ENCODE measurements around the gene ASAP3.

The ASAP3 gene

DNA sequence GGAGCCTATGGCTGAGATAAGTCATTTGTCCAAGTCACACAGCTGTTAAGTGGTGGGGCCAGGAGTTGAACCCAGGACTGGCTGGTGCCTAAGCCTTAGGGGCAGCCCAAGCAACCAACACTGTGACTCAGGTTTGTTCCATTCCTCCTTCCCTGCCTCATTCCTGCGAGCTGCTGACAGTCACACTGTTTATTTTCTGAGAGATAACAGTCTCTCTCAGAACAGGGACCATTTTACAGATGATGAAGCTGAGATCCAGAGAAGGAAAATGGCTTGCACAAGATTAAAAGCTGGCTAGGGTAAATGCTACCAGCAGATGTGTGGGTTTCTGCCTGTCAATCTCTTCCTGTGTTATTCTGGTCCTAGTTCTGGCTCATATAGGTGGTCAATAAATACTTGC is 35.1 kb downstream of the ASAP3 start:
- FAIRE-seq: no peak

DNA sequence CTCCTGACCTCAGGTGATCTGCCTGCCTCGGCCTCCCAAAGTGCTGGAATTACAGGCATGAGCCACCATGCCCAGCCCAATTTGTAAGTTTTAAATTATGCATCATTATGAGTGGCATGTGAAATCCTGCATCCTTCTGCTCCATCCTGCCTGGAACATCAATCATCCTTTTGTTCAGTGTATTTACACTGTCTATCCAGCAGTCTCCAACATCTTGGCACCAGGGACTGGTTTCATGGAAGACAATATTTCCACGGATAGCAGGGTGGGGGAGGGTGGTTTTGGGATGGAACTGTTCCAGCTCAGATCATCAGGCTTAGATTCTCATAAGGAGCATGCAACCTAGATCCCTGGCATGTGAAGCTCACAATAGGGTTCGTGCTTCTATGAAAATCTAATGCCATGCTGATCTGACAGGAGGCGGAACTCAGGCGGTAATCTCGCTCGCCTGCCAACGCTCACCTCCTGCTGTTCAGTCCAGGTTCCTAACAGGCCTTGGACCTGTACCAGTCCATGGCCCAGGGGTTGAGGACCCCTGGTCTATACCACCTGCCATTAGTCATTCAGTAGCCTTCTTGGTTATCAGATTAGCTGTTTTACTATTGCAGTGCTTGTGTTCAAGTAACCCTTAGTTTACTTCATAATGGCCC is 37.2 kb downstream of the ASAP3 start:
- FAIRE-seq: no peak

DNA sequence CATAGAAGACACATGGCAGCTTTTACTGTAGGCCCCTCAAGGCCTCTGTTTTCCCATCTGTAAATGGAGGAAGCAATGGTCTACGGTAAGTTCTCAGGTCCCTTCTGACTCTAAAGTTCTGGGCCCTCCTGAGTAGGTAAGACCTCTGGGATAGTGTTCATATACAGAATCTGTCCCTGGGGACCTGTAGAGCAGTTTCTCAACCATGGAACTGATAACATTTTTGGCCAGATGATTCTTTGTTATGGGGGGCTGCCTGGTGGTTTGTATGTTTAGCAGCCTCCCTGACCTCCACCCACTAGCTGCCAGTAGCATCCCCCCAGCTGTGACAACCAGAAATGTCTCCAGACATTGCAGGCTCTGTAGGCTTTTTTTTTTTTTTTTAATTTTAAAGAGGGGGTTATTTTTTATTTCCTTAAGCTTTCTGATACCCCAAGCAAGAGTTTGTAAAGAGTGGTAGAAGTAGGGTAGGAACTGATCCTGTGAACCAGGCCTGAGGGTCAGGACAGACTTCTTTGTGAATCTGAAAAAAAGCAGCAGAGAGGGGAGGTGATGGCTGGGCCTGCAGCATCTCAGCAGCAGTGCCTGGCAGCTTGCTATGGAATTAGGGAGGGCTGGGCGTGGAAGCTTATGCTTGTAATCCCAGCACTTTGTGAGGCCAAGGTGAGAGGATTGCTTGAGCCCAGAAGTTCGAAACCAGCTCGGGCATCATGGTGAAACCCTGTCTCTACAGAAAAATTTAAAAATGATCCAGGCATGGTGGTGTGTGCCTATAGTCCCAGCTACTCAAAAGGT is 39.2 kb downstream of the ASAP3 start:
- FAIRE-seq: no peak

DNA sequence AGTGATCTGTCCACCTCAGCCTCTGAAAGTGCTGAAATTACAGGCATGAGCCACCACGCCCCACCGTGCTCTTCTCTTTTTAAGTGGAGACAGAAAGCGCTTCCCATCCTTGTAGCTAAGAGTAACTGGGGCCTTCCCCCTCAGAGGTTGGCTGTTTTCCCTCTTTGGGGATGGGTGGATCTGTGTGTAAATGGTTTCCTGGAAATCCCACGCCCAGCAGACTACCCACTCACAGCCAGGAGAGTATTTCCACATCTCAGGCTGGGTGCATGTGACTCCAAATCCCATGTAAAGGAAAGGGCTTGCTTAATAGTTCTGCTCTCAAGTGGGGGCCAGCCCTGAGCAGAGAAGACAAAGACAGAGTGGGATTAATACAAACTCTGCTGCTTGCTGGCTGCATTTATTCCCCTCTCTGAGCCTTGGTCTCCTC is 39.9 kb downstream of the ASAP3 start:
- no peak for FAIRE-seq

DNA sequence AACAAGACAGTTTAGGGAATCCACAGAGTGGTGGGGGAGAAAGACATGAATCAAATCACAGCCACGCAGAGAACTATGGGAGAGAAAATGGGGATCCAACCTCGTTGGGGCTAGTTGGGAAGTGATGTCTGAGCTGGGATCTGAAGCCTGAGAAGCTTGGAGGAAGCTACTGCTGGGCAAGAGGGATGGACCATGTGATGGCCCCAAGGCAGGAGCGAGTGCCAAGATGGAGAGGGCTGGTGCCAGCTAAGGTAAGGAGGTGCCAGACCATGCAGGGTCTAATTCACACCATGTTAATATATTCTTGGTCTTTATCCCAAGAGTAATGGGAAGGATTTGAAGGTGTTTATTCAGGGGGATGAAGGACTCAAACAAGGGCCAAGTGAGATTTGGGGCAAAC is 41.2 kb downstream of the ASAP3 start:
- no peak for FAIRE-seq

DNA sequence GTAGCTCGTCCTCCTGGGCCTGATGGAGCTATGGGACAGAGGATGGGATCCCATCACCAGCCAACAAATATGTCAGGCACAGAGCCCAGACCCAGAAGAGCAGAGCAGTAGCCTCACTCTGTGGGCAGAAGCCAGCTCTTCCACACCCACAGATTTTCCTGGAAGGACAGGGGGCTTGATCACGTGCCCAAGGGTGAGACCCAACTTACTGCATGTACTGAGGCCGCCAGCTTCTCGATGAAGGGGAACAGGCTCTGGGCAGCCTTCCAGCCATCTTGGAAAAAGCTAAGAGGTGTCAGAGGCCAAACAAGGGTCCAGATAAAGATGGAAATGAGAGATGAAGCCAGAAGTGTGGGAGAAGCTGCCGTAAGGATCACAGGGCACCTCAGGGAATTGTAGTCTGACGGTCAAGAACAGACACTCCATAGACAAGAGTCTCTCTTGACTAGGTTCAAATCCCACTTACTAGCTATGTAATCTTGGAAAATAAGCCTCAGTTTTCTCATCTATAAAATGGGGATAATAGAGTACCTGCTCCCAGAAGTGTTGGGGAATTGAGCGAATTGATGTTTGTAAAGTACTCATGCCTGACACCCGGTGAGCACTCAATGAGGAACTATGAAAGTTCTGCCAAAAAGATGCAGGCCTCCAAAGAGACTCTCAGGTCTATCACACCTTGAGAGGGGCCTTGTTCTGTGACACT is 42.4 kb downstream of the ASAP3 start:
- no peak for FAIRE-seq

DNA sequence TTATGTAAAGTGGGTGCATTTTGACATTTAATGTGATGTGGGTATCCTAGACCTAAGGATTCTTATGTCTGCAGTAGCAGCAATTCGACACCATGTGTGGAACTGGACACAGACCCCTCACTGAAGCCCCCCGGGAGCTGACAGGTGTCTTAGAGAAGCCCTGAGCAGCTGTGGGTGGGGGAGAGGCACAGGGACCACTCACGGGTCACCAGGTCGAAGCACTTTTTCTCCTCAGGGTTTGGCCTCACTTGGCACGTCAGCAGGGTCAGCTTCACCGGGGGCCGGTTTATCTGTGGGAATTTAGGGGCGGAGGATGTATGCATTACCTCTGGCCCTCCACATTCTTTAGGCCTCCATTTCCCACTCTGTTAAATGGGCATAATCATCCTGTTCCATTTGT is 45.4 kb downstream of the ASAP3 start:
- FAIRE-seq: no peak

DNA sequence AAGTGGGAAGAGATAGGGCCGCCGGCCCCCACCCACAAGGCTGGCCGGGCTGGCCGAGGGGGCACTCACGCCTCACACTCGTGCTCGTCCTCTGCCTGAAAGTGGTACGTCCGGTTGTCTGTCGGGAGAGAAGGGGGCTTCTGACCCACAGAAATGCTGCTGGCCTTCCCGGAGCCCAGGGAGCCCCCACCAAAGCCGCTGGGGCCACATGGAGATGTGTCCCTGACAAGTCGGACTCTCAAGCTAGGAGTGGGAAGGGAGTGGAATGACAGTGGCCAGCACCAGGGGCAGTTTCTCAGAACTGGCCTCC is 46.7 kb downstream of the ASAP3 start:
- no peak for FAIRE-seq

DNA sequence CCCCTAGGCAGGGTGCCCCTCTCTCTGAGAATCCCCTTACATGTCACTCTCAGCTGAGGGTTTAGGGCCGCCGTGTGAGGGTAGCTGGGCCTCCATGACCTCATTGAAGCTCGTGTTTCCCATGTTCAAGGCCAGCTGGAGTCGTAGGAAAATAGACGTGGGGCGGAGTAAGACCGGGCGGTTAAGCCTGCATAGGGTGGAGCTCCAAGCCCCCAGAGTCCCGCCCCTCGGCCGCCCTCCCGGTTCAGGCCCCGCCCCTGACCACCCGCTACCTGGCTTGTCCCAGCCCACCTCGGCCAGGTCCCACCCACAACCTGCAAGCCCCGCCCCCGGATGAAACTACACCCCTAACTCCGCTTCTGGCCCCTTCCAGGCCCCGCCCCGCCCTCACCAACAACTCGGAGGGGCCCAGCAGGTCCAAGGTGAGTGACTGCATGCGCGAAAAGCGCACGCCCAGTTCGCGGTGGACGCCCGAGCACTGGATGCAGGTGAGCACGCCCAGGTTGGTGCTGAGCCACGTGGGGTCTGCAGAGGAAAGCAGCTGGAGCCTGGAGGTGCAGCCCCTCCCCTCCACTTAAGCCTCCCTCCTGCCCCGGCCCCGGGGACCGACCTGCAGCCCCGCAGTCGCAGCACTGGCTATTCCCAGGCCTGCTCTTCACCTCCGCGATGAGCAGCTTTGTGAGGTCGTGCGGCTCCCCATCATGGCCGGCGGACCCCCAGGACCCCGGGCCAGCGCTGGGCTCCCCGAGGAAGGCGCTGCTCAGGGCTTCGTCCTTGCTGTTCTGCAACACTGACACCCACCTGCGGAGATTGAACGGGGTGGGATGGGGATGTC is 47.2 kb downstream of the ASAP3 start:
- FAIRE-seq: no peak

DNA sequence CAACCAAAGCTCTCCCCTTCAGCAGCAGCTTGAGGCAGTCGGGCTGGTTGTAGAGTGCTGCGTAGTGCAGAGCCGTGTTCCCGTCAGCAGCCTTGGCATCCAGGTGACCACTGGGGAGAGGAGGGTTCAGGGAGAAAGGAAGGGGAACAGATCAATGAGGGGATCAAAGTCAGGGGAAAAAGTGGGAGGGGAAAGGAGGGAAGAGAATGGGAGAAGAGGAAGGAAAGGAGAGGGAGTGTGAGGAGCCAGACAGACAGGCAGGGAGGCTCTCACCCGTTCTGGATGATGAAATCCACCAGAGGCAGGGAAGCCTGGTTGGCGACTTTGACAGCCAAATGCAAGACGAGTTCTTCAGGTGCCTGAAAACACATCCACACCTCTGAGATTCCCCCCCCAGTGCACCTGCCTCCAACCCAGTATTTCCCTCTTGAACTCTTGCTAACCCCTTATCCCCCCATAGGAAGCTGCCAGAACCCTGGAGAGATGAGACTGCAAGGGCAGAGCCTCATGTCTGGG is 49.7 kb downstream of the ASAP3 start:
- no peak for FAIRE-seq

DNA sequence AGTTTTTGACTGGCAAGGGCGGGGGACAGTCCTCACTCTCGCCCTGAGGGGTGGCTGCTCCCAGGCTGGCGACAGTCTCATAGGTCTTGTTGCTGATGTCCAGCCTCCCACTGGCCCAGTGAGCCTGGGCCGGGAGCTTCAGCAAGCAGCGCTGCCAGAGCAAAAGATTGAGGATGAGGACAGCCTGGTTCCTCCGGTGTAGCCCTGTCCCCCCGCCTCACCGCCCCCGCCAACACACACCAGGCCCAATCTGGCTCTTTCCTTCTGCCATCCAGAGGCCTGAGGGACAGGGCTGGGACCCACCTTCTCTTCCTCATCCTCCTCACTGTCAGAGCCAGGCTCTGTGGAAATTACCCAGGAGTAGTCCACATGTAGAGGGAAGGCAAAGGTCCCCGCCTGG is 50.9 kb downstream of the ASAP3 start:
- FAIRE-seq: no peak

DNA sequence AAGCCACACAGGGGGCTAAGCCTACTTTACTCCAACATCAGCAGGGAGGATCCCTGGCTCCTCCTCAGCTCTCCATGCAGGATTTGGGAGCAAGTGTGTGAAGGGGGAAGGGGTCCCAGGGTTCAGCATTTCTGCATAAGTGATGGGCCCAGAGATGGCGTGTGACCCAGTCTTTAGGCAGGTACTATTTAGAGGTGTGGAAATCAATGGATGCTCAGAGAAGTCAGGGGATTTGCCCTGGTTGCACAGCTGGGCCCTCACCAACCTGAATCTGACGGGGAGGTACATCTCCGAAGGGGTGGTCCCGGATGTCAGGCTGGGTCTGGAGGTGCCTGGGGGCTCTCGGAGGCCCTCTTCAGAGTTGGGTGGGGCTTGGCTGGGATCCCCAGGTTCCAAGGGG is 52.5 kb downstream of the ASAP3 start:
- no peak for FAIRE-seq

DNA sequence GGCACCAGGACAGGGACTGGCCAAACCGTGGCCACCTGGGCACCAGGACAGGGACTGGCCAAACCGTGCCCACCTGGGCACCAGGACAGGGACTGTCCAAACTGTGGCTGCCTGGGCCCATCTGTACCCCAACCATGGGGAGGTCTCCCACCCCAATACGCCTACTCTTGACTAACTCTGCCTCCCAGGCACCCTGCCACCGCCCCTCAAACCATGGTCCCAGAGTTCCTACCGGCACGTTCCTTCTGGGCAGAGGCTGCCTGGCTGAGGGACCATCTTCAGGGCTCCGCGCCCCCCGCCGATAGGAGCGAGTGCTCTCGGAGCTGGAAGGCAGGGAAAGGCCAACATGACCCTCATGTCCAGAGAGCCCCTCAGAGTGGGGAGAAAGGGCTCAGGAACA is 53.2 kb downstream of the ASAP3 start:
- FAIRE-seq: no peak

DNA sequence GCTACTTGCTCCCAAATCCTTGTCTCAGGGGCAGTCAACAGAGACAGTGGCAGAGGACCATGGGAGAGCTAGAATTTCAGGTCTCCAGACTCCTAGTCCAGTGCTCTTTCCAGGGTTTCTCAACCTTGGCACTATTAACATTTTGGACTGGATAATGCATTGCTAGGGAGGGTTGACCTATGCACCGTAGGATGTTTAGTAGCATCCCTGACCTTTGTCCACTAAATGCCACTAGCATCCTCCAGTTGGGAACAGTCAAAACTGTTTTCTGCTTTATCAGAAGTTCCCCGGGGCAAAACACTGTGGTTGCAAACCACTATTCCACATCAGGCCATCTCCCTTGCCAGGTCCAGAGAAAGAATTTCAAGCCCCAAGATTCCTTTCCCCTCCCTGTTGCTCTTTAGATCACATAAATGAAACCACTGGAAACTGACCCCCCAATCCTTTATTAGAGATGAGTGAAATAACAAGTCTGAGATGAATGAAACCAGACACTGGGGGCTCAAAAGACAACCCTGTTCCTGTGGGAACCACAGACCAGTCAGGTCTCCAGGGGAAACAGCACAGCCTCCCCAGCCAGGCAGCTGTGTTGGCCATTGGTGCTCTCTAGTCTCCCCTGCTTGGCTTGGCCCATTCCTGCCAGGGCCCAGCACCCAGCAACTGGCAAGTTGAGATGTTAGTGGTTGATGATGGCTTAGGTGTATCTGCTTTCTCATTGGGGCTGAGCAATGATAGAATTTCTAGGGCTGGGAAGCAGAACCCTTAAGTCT is 55.7 kb downstream of the ASAP3 start:
- no peak for FAIRE-seq

DNA sequence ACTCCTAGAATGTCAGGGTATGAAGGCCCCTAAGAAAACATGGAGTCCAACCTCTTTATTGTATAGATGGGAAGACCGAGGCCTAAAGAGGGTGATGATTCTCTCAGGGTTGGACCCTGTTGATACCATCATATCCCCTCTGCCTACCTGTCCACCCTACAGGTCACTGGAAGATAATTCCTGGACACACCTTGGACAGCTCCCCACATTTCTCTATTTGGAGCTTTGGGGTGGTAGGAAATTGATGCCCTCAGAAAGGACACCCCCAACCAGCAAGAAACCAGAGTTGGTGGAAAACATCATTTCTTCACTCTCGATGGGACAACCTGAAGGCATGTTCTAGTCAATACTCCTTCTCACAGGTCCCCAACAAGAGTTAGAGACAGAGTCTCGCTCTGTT is 56.4 kb downstream of the ASAP3 start:
- no peak for FAIRE-seq

DNA sequence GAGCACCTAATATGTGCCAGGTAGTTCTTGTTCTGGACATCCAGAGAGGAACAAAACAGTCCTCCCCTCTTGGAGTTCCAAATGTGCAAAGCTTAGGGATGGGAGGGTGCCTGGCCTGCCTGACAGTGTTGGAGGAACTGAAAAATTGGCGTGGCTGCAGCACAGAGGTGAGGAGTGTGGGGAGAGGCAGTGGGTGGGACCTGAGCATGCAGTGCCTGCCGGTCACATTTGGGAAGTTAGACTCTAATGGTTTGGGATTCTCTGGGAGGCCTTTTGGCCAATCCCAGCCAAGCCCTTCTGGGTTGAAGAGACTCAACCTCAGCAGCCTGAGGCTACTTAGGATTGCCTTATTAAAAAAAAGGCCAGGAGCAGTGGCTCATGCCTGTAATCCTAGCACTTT is 57.2 kb downstream of the ASAP3 start:
- no peak for FAIRE-seq

DNA sequence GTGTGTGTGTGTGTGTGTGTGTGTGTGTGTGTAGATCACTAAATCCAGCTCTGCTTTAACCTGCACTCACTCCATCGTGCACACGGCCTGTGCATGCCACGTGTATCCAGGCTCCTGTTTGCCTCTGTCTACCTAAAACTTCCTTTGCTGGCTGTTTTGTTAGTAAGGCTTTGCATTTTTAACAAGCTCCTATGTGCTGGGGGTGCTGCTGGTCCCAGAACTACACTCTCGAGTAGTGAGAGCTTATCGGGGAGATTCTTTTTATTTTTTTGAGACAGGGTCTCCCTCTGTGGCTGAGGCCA is 58.8 kb downstream of the ASAP3 start:
- FAIRE-seq: no peak

DNA sequence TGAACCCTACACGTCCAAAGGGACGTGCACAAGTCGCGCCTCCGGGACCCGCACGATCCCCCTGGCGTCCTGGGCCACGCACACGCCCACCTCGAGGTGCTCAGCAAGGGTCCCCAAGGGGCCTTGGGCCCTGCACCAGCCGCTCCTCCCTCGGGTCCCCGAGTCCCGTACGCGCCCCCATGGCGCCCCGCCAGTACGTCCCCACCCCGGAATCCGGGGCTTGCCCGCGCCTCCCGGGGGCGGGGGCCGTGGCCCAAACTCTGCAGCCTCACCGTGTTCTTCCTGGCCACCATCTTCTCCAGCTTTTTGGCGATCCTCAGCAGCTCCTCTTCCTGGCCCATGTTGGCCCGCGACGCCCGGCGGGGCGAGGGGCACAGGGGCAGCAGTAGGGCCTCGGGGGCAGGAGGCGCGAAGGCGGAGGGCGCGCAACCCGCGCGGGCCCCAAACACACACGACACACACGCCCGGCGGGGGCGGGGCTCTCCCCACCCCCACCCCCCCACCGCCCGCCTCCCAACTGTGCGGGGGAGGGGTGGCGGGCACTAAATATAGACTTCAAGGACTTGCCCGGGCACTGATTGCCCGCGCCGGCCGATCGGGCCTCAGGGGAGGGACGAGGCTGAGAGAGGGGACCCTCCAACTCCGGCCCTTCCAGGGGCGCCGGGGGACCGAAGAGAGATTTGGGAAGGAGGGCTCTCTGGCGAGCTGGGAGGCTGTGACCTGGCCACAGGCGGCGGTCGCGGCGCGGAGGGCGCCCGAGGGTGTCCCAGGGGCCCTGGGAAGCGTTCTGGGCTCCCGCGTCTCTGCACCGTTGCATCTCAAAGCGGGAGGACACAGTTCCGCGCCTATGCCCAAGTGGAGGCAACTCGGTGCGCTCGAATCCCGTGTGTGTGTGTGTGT is 59.4 kb downstream of the ASAP3 start, which contains the start of gene TCEA3:
Gene TCEA3 (minus strand): TSS at position 456 of the 900 bp plus-strand sequence. CDS start 115 bp downstream, at position 341.
- no peak for FAIRE-seq

DNA sequence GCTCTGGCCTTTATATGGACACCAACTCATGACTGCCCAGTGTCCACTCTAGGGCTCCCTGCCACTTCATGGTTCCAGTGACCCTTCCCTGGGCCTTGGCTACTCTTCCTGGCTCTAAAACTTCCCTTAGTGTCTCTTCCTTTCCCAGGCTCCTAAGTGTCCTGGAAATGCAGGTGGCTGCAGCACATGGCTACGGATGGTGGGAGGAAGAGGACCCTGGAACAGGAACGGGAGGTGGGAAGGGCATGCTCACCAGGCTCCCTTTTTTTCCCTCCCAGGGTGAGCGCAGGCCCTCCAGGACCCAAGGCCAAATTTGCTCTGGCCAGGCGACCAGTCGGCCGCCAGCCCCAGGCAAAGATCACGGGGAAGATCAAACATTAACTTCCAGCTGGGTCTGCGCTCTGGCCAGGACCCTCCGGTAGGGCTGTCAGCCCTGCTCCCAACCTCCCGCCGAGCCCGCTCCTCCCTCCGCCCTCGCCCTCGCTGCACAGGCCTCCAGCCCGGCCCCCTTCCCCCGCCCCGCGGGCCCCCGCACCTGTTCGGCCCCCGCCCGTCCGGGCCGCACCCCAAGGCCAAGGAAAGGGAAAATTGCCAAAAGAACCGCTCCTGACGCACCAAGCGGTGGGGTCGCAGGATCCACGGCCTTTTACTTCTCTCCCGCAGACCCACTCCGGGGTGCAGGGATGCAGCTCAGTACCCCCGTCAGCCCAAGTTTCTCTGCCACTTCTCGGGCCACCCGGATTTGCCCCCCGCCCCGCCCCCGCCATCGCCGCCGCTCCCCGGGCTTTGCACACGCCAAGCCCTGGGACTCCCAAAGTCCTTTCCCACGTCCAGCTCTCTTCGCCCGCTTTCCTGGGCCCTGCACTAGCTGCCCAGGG is 60.3 kb downstream of the ASAP3 start:
- FAIRE-seq: no peak

DNA sequence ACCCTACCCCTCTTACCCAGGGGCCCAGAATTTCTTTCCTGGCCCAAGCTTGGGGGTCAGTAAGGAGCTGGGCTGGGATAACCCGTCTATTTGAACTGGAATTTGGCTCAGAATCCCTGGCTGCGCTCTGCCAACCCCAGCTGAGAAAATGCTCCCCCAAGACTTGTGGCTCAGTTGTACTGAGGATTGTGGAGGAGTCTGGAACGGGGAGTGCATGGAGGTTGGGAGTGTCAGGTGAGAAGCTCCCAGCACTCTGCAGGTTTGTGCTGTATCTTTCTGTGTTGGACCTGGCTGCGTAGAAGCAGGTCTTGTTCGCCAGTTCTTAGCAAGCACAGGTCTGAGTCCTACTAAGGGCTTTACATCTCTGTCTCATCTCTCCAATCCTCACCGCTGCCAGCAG is 61.0 kb downstream of the ASAP3 start:
- no peak for FAIRE-seq

All from colon (tissue), 2 donors.